Esophagus muscularis mucosa (tissue), 4 donors: Measurements from ENCODE around the gene SOST. TPM values are rescaled to one million over a fixed set of nuclear protein-coding genes. Genes with fewer than 3 reads are reported as not detected.

Experiments used
- DNase-seq: peaks from one replicate; pipeline ENCODE4 v3.0.0-alpha.2; 2017; ENCODE audit errors: extremely low spot score
- H3K27ac ChIP-seq, 4 donors: fragments of 200-600 bp; sonication (generic); replicated peaks in 1 of 4; 1 replicate in 3 of 4; 2 replicates in 1 of 4; pipeline ENCODE4 v1.5.1; 2016 to 2019; ENCODE audit warnings: mild to moderate bottlenecking in 1 of 4
- H3K27me3 ChIP-seq, 4 donors: fragments of 200-600 bp; sonication (generic); one replicate each; pipeline versions ENCODE4 v1.5.1 to v1.6.0; 2016 to 2019
- H3K36me3 ChIP-seq, 4 donors: fragments of 200-600 bp; sonication (generic); one replicate each; pipeline ENCODE4 v1.5.1; 2016 to 2019
- H3K4me1 ChIP-seq, 4 donors: fragments of 200-600 bp; sonication (generic); one replicate each; pipeline ENCODE4 v1.5.1; 2016 to 2019
- H3K4me3 ChIP-seq, 4 donors: fragments of 200-600 bp; sonication (generic); 1 replicate in 2 of 4; 2 replicates in 2 of 4; pipeline ENCODE4 v1.5.1; 2016 to 2019; ENCODE audit warnings: mild to moderate bottlenecking in 4 of 4, moderate library complexity in 1 of 4
- H3K9me3 ChIP-seq, 4 donors: fragments of 200-600 bp; sonication (generic); 1 replicate in 3 of 4; 2 replicates in 1 of 4; pipeline ENCODE4 v1.5.1; 2016 to 2019
- EP300 ChIP-seq: sonication (generic); formaldehyde crosslinking; IDR thresholded peaks from one replicate; pipeline ENCODE4 v1.6.1; 2017; ENCODE audit warnings: antibody characterized with exemption
- POLR2A ChIP-seq: fragments of 450-650 bp; IDR thresholded peaks from one replicate; pipeline ENCODE4 v1.6.1; 2017; ENCODE audit warnings: antibody characterized with exemption, moderate library complexity, mild to moderate bottlenecking, low read depth
- POLR2AphosphoS5 ChIP-seq, 2 donors: sonication (generic); formaldehyde crosslinking; IDR thresholded peaks; one replicate each; pipeline ENCODE4 v1.6.1; 2017; ENCODE audit warnings: antibody characterized with exemption in 2 of 2
- WGBS: methylation state at CpG from one replicate; pipeline ENCODE4 v1.1.5; 2018; 5-methylcytosine and 5-hydroxymethylcytosine counted together
- intact Hi-C: fragments of 100-400 bp; cut with DNase I; formaldehyde crosslinking; loops from one replicate; pipeline ENCODE4 v1.15.1; 2023
- total RNA-seq, 4 donors: library from RNA; depleted of rRNA; stranded (reverse); fragments of >200 nt; gene quantifications; one replicate each; pipeline versions ENCODE4 v1.1.0 to v1.2.1, GENCODE V29; 2016
- TF ChIP-seq, protein P1 (sequence below), 3 experiments: fragments of 200-600 bp in 2 of 3; fragments of 450-650 bp in 1 of 3; sonication (generic) in 2 of 3; IDR thresholded peaks; one replicate each; pipeline ENCODE4 v1.5.1; 2017 to 2019; ENCODE audit warnings: antibody characterized with exemption in 3 of 3, mild to moderate bottlenecking in 2 of 3, moderate library complexity in 1 of 3

Gene SOST
- total RNA-seq, 4 donors from 2014 or later: not detected

DNA sequence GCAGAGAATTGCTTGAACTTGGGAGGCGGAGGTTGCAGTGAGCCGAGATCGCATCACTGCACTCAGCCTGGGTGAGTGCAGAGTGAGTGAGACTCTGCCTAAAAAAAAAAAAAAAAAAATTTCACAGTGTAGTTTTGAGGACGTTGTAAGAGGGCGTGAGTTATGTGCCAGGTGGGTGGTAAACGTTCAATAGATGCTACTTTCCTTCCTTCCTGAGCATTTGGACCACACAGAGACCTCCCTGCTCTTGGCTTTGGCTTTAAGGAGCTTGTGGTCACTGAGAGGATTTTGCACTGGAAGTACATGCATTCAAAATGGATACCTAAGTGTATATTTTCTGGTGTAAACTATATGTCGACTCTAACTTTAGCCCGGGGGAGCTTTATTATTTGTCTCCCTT, 30.5 kb downstream of the SOST start:
- H3K4me1 ChIP-seq: no peaks in the 10 kb centered on the region
- no peak overlapping the region for H3K4me3 ChIP-seq
- TF ChIP-seq EP300 (no peak), POLR2AphosphoS5 (IDR thresholded peaks at IDR 0.05) (no peak)
- TF ChIP-seq, protein P1, sequence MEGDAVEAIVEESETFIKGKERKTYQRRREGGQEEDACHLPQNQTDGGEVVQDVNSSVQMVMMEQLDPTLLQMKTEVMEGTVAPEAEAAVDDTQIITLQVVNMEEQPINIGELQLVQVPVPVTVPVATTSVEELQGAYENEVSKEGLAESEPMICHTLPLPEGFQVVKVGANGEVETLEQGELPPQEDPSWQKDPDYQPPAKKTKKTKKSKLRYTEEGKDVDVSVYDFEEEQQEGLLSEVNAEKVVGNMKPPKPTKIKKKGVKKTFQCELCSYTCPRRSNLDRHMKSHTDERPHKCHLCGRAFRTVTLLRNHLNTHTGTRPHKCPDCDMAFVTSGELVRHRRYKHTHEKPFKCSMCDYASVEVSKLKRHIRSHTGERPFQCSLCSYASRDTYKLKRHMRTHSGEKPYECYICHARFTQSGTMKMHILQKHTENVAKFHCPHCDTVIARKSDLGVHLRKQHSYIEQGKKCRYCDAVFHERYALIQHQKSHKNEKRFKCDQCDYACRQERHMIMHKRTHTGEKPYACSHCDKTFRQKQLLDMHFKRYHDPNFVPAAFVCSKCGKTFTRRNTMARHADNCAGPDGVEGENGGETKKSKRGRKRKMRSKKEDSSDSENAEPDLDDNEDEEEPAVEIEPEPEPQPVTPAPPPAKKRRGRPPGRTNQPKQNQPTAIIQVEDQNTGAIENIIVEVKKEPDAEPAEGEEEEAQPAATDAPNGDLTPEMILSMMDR (IDR thresholded peaks at IDR 0.05): no peak
- no peak overlapping the region for H3K27ac ChIP-seq
- H3K36me3 ChIP-seq: no peaks in the 10 kb centered on the region
- H3K27me3 ChIP-seq: no peaks in the 10 kb centered on the region
- 77% methylated on average over 8 of the region's 8 CpGs for WGBS
- intact Hi-C loops: no loop called here
- no peak for DNase-seq
- no peaks in the 10 kb centered on the region for H3K9me3 ChIP-seq

DNA sequence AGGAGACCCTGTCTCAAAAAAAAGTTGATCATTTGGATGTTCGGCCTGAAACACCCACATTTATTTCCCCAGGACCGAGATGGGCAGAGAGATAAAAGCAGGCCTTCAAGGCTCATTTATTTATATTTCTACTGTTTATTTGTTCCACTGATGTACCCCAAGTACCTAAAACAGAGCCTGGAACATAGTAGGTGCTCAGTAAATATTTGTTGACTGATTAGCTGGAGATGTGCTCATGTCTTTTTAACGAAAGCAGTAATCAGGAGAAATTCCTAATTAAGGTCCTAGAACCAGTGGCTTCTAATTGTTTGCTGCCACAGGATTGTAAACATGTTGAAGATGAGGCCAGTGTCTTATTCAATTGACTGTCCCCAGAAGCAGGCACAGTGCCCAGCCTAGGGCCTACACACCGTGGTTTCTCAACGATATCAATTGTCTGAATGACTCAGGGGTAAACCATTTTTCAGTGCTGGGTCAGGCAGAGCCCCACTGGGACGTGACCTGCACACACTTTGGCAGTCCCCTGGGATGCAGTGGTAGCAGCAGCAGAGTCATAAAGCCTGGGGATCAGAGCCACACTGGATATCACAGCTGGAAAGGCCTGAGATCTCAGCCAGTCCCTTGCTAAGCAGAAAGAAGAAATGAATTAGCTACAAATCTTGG, 34.8 kb downstream of the SOST start:
- H3K4me1 ChIP-seq: peaks cover 0 to 9% (median 5%) of the 10 kb centered on the region in 4 donors
- no peaks in the 10 kb centered on the region for H3K36me3 ChIP-seq
- TF ChIP-seq POLR2AphosphoS5 (IDR thresholded peaks at IDR 0.05): no peak
- TF ChIP-seq, protein P1 (IDR thresholded peaks at IDR 0.05): no peak
- TF ChIP-seq POLR2A: no peak
- TF ChIP-seq EP300: no peak
- H3K27me3 ChIP-seq: no peaks in the 10 kb centered on the region
- no peak overlapping the region for H3K4me3 ChIP-seq
- no peak overlapping the region for H3K27ac ChIP-seq
- no peak for DNase-seq
- H3K9me3 ChIP-seq: no peaks in the 10 kb centered on the region
- WGBS: 68% methylated on average over 6 of the region's 6 CpGs
- intact Hi-C loops: no loop called here

DNA sequence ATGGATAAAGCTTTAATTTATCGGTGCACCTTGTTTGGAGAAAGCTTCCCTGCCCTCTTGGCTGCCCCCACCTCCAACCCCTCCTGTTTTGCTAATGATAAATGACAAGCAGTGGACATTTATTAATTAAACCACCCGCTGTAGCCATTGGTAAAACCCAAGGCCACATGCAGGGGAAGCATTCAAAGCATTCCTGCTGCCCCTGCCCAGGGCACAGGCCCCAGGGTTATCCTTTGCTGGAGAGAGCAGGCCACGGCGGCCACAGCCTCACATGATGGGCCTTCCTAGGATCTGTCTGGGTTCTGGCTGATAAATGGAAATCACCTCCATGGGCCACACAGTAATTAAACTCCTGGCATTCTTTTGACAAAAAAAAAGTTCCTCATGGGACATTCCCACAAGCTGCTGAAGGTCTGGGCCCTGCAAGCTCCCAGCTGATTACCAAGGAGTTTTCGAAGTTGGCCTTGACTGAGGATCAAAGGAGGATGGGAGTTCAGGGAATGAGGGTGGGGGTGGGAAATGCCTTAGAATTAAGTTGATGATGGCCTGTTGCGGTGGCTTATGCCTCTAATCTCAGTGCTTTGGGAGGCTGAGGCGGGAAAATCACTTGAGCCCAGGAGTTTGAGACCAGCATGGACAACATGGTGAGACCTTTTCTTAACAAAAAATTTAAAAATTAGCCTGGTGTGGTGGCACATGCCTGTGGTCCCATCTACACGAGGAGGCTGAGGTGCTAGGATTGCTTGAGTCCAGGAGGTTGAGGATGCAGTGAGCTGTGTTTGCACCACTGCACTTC, 35.5 kb downstream of the SOST start:
- WGBS: 88% methylated on average over 8 of the region's 8 CpGs
- peaks cover 0 to 9% (median 5%) of the 10 kb centered on the region in 4 donors for H3K4me1 ChIP-seq
- intact Hi-C loops: no loop called here
- TF ChIP-seq POLR2AphosphoS5 (IDR thresholded peaks at IDR 0.05) (no peak), POLR2A (no peak), EP300 (no peak)
- TF ChIP-seq, protein P1 (IDR thresholded peaks at IDR 0.05): no peak
- H3K36me3 ChIP-seq: no peaks in the 10 kb centered on the region
- DNase-seq: no peak
- no peak overlapping the region for H3K27ac ChIP-seq
- H3K9me3 ChIP-seq: no peaks in the 10 kb centered on the region
- H3K27me3 ChIP-seq: no peaks in the 10 kb centered on the region
- H3K4me3 ChIP-seq: no peak overlapping the region

DNA sequence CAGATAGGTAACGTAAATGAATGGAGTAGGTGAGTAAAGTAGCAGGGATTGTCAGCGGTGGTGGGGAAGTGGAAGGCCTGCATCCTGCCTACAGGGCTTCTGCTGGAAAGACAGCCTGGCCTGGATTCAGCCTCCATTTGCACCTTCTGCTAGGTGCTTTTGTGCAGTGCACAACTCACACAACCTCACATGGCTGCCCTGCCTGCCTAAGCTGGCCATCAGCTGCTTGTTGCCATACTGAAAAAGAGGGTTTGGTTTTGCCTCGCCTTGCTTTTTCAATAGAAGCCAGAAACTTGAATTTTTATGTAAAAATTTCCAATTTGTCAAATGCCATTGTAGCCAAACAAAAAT, 36.3 kb downstream of the SOST start:
- DNase-seq: no peak
- H3K27me3 ChIP-seq: no peaks in the 10 kb centered on the region
- H3K9me3 ChIP-seq: no peaks in the 10 kb centered on the region
- 92% methylated on average over 3 of the region's 3 CpGs for WGBS
- H3K4me3 ChIP-seq: no peak overlapping the region
- TF ChIP-seq EP300 (no peak), POLR2AphosphoS5 (IDR thresholded peaks at IDR 0.05) (no peak), POLR2A (no peak)
- TF ChIP-seq, protein P1 (IDR thresholded peaks at IDR 0.05): no peak
- no peak overlapping the region for H3K27ac ChIP-seq
- peaks cover 0 to 9% (median 5%) of the 10 kb centered on the region in 4 donors for H3K4me1 ChIP-seq
- intact Hi-C loops: no loop called here
- H3K36me3 ChIP-seq: no peaks in the 10 kb centered on the region
